ENCODE data around the gene BRD3. TPM values are rescaled to one million over a fixed set of nuclear protein-coding genes. Genes with fewer than 3 reads are reported as not detected.

BRD3 gene
- total RNA-seq = 6.2 and 9.2 TPM in 2 replicates

DNA sequence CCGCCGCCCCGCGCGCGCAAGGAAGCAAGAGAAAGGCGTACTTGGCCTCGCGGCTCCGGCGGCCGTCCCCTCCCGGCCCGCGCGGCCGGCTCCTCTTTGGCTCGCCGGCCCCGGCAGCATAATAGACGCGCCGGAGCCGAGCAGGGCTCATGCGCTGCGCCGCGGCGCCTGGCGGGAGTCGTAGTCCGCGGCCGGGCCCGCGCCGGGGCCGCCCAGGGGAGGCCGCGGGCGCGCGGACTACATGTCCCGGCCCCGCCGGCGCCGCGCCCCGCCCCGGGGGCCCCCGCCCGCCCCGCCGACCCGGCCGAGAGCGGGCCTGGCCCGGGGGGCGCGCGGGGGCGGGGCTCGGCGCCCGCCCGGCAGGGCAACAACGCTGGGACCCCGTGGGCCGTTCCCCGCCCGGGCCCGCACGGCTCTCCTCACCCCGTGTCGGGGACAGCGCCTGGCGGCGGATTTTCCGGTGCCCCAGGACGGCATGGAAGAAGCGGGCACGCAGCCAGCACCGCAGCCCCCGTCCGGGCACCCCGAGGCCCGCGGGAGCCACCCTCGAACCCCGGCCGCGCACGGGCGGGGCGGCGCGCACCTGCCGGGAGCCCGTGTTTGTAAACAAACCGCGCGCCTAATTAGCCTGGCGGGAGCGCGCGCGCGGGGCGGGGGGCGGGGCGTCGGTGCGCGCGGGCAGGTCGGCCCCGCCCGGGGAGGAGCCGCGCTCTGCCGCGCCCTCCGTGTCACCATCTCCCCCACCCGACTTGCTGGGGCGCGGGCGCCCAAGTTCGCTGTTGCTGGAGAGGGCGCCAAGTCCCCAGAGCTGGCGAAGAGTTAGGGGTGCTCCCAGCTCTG lies at the start of gene BRD3:
Gene BRD3, minus strand, starts transcription at position 123 of the 840 bp plus-strand sequence. CDS start 14,549 bp downstream, outside the sequence.

DNA sequence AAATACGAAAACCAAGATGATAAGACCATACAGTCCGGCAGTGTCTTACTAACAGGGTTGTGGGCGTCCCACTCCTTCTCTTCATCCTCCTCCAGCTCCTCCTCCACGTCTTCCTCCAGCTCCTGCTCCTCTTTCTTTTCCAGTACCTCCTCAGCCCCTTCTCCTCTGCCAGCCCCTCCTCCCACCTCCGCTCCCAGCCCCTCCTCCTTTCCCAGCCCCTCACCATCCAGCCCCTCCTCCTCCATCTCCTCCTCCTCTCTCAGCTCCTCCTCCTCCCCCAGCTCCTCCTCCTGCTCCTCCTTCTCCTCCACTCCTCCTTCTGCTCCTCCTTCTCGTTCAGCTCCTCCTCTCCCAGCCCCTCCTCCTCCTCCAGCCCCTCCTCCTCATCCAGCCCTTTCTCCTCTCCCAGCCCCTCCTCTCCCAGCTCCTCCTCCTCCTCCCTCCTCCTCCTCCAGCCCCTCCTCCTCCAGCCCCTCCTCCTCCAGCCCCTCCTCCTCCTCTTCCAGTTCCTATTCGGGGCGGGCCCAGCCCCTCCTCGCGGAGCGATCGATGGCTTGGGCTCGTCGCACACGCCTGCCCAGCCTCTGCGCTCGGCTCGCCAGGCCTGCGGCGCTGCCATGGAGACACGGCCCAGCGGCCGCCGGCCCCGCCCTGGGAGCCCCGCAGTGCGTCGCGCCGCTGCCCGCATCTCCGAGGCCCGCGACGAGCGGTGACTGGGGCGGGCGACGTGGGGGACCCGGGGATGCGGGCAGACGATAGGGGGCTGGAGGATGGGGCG lies 42.8 kb downstream of the BRD3 start, which contains the start of gene BRD3OS:
Gene BRD3OS, plus strand, starts transcription at position 654 of the 778 bp plus-strand sequence. CDS start 1,267 bp downstream, outside the sequence.

DNA sequence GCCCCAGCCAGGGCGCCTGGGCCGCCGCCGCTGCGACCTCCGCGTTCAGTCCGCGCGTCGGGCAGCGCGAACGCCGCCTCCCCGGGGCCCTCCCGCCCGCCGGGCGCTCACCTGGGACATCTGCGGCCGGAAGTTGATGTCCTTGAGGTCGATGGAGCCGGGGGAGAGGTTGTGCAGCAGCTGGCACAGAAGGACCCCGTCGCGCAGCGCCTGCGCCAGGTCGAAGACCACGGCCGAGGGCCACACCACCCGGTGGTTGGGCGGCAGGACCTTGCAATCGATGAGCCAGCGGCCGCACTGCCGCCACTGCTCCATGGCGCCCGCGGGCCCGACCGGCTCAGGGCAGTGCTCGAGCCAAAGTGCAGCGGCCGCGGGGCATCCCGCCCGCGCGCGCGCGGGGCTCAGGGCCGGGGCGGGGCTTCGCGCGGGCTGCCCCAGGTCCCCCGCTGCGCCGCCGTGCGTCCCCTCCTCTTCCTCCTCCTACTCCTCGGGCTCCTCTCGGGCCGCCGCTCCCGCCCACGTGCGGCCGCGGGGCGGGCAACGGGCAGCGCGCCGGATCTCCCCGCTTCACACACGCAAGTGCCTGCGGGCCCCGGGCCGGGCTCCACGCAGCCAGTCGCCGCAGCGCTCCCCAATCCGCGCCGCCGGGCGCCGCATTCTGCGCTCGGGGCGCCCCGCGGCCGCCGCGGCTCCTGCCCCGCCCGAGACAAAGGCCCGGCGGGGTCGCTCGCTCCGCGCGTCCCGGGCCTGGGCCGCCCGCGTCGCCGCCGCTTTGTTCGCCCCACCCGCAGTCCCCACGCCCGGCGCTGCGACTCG lies 75.7 kb downstream of the BRD3 start, which contains the start of gene VAV2:
Gene VAV2, minus strand, starts transcription at position 361 of the 816 bp plus-strand sequence. Its CDS starts 46 bp downstream, at position 315.

Other genes with a start within 250 kb of the BRD3 start
- 15.2 and 24.3 TPM in 2 replicates for gene VAV2, start 75.7 kb downstream of the BRD3 start, total RNA-seq
- 13.0 and 14.0 TPM in 2 replicates for gene BRD3OS, start 42.5 kb downstream of the BRD3 start, total RNA-seq
- gene WDR5, start 68.1 kb upstream of the BRD3 start, total RNA-seq = 18.0 and 22.0 TPM in 2 replicates
- gene RNU6ATAC, start 96.5 kb upstream of the BRD3 start, total RNA-seq = not detected in 2 replicates